Measurements from ENCODE around the gene ASB15. TPM values are rescaled to one million over a fixed set of nuclear protein-coding genes. Genes with fewer than 3 reads are reported as not detected.
A peak's percentile ranks its signal among the peaks of the same experiment; 100 is the strongest.

The ASB15 gene
- total RNA-seq, 2 donors from 2014 or later: 18.9 to 34.3 TPM

DNA sequence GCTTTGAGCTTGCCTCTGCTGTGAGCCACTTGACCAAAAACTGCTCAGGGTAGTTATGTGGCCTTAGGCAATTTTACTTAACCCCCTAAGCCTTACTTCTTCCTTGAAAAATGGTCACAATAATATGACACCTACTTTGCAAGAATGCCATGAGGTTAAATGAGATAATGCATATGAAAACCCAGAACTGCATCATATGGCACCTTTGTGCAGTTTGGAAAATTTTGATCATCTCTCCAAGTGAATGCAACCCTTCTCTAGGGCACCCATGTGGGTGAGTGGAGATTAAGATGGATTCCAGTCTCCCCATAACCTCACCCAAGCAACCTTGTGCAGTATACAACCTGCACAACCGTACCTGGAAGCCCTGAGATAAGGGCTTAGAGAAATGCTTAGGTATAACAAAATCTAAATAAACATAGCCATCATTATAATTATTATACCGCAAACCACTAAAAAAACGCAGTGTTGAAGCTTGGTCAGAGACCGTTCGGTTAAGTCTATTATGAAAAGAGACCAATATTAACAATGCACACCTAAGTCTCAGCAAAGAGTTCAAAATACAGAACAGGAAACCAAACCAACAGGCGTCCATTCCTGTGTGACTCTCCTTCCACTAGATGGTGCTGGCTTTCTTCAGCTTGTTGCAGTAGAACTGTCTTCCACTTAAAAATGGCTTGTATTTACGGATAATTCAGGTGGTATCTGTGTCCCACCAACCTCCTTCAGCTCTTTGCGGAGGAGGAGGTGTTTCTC, 21.0 kb upstream of the ASB15 start:
- DNase-seq: no peak
- intact Hi-C loops (cut with DNase I): loop anchor here in 1 of 2 donors (5.0 kb wide), 1 partner anchor 287 kb away; no protein-coding TSS in a partner anchor
- peak; percentile 68 to 78 for ATAC-seq

DNA sequence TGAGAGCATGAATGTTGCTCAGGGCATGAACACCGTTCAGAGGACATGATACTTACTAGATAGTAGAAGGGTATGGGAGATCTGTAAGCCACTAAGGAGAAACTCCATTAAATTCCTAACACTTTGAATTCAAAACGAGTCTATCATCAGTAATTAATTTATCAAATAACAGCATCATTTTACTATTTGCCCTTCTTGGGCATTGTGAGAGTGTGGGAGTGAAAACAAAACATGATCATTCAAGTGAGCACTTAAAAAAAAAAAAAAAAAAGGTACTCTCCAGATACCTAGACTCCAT, 20.5 kb upstream of the ASB15 start:
- intact Hi-C loops (cut with DNase I): loop anchor here in 1 of 2 donors (5.0 kb wide), 1 partner anchor 286 kb away; no protein-coding TSS in a partner anchor
- DNase-seq (no peak), ATAC-seq (no peak)

DNA sequence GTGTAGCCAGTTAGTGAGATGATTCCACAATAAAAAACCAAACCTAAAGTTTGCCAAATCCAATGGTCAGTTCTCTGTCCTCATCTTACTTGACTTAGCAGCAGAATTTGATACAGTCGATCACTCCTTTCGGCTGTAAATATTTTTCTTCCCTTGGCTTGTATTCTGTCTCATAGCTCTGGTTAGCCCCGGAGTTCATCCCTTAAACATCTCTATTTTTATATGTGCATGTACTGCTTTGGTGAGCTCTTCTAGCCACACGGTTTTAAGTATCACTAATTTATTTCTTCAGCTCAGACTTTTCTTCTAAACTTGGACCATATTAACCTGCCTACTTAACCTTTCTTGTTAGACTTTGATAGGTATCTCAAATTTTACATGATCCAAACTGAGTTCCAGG, 17.8 kb upstream of the ASB15 start:
- ATAC-seq: no peak
- DNase-seq: no peak
- intact Hi-C loops (cut with DNase I): loop anchor here in 1 of 2 donors (5.0 kb wide), 1 partner anchor 283 kb away; no protein-coding TSS in a partner anchor

DNA sequence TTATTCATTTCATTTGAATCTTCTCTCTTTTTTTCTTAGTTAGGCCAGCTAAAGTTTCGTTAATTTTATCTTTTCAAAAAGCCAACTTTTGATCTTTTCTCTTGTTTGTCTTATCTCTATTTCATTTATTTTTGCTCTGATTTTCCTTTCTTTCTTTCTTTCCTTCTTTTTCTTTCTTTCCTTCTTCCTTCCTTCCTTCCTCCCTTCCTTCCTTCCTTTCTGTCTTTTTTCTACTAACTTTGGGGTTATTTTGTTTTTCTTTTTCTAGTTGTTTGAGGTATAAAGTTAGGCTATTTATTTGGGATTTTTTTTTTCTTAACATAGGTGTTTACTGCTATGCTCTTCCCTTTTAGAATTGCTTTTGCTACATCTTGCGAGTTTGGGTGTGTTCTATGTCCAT, 13.2 kb upstream of the ASB15 start:
- ATAC-seq: no peak
- DNase-seq: no peak
- intact Hi-C loops (cut with DNase I): no loop called here

DNA sequence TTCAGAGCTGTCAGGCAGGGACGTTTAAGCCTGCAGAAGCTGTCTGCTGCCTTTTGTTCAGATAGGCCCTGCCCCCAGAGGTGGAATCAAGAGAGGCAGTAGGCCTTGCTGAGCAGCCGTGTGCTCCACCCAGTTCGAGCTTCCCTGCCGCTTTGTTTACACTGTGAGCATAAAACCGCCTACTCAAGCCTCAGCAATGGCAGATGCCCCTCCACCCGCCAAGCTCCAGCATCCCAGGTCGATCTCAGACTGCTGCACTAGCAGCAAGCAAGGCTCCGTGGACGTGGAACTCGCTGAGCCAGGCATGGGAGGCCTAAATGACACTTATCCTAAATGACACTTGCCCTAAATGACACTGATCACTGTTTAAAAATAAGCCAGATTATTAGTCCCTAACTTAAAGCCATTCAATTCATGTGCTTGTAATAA, 6.8 kb upstream of the ASB15 start:
- no peak for ATAC-seq
- intact Hi-C loops (cut with DNase I): no loop called here
- DNase-seq: no peak

DNA sequence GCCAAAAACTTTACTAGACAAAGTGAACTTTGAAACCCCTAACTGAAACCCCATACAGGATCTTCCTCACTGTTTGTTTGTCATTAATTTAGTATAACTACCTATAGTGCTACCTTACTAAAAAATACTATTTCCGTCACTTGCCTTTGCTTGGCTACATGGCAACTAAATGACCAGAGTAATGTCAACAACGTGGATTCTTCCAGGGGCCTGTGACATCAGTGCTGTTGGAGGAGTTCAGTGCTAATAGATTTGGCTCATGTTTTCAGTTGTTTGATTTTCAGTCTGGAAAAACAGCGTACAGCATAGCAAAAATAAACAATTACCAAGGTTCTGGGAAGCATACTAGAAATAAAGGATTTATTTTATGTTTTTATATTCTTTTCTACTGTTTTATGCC, 3.0 kb upstream of the ASB15 start:
- DNase-seq (no peak), ATAC-seq (no peak)
- intact Hi-C loops (cut with DNase I): no loop called here

DNA sequence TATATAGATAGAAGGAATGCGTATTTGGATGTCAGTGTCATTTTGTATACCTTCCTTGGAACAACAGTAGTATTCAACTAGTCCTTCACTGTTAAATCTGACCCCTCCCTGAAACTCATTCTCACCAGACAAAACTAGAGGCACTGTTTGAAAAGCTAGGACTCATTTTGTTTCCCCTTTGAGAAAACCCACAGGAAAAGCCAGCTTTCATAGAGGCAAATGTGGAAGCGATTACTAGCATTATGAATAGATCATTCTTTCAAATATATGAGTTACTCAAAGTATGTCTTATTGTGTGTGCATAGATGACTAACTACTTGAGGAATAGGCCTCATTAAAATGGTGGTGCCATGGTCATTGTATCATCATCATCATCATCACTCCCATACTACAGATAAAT, 1.9 kb upstream of the ASB15 start:
- ATAC-seq: no peak
- intact Hi-C loops (cut with DNase I): no loop called here

DNA sequence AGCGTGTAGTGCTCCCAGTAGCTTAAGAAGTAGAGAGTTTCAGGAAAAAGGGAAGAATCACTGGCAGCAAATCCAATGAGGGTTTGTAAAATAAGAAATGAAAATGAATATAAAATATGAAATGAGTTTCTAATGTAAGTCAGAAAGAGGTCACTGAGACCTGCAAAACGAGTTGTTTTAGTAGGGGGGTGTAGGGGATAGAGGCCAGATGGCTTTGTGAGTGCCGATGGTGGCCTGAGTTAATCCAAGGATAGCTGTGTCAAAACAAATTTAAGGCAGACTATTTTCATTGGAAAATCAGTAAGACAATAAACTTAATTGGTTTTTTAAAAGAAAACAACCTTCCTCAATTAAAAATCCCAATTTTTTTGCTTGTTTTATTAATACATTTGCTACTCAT, 745 bp upstream of the ASB15 start:
- DNase-seq (no peak), ATAC-seq (peak; percentile 51 to 54)
- intact Hi-C loops (cut with DNase I): no loop called here

More for the DNA sequence above, 1.9 kb upstream of the ASB15 start:
- DNase-seq: no peak

DNA sequence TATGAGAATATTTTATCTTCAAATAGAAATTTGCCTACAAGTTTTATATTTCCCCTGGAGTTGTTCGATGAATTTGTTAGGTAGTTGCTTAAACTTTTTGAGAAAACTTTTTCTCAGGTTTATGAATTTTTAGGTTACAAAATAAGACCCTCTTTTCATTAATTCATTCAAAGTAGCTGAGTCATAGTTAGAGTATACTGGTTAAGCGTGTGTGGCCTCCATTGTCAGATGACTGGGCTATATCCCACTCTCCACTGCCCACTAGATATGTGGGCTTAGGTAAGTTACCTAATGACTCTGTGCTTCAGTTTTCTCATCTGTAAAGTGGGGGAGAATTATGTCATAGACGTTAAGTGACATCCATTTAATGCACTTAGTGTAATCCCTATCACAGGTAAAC, 1.0 kb downstream of the ASB15 start:
- DNase-seq: no peak
- intact Hi-C loops (cut with DNase I): no loop called here
- no peak for ATAC-seq

DNA sequence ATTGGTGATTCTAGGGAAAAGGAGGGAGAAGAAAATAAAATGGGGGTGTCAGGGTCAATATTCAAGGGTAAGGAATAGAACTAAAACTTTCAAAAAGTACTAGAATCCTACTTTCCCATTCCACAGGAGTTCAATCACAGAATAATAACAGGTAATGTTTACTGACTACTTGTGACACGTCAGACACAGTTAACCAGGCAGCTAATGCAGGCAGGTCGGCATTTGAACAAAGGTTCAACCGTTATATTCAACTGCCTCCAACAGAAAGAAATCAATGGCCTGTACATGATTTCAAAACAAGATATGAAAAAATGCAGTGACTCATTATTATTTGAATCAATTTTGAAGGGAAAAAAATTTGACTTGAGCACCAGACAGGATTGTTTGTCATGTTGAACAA, 3.1 kb downstream of the ASB15 start:
- no peak for ATAC-seq
- intact Hi-C loops (cut with DNase I): no loop called here
- no peak for DNase-seq

DNA sequence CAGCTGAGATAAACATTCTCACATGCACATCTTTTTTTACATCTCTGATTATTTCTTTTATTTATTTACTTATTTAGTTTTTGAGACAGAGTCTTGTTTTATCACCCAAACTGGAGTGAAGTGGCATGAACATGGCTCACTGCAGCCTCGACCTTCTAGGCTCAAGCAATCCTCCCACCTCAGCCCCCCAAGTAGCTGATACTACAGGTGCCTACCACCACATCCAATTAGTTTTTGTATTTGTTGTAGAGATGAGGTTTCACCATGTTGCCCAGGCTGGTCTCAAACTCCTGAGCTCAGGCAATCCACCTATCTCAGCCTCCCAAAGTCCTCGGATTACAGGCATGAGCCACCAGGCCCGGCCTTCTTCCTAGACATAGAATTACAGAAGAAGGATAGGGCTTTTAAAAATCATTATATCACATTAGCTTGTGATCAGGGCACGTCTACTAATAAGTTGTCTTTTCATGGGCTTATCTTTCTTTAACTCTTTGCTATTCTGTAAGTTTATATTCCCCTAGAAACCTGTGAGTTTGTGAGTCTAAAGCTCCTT, 5.9 kb downstream of the ASB15 start:
- no peak for DNase-seq
- intact Hi-C loops (cut with DNase I): no loop called here
- ATAC-seq: no peak

DNA sequence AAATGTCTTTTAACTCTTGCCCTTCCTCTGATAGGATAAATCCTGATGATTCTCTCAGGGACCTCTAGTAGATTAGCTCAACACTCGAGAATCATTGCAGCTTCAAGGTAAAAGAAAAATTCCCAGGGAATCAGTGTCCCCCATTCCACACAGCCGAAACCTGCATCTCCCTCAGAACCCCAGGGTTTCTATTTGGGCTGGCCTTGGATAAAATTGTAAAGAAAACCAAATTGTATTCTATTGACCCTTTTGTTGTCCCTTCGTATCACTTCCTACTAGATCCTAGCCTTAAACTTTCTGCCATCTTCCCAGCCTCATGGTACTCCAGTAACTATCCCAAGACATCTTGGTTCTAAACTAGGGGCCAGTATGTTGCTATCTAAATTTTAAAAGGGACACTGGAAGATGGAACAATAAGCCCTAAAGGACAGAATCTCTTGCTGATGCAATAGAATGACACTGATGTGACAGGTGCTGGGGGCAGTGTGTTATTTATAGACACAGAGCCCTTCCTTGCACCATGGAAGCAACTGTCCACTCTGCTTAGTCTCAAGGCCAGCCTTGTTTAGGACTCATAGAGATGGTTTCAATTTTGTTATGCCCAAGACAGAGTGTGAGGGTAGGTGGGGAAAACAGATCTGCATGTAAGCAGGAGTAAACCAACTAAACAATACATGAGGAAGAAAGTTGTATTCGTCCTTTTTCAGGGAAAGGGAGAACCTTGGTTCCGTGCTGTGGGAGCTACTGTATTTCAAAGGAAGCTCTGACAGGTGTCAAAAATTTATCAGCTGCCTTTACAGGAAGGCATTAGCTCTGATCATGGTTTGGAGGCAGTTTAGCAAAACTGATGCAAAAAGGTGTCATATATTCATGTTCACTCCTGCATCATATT, 7.6 kb downstream of the ASB15 start:
- ATAC-seq (peak; percentile 74 to 78), DNase-seq (no peak)
- intact Hi-C loops (cut with DNase I): no loop called here

DNA sequence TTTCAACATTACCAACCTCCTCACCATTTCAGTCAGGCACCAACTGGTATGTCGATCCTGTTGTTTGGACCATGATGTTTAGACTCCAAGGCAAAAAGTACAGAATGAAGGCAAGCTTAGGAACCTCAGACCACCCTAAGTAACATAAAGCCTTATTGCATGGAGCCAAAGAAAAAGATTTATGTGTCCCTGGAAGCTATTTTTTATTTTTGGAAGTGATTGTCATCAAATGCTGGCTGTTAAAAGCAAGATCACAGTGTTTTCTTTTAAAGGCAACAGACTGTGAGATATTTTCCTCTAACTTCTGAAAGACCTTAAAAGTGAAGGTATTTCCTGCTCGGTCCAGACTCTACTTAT, 8.2 kb downstream of the ASB15 start:
- no peak for DNase-seq
- no peak for ATAC-seq
- intact Hi-C loops (cut with DNase I): no loop called here

DNA sequence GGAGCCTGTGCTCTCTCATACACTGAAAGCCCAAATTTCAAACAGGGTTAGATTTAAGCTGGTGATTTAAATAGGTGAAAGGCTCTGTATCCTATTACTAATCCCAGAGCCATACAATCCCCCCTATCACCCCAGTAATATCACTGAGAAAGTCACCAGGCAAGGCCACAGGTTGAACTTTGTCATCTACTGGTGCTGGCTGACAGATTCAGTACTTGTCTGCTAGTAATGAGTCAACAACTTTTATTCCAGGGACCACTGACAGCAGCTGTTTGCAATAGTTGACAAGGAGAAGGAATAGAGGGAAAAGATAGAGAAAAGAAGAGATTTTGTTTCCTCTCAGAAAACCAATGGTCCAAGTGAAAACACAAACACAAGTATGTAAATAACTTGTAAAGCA, 10.4 kb downstream of the ASB15 start:
- peak in 1 of 2 donors; percentile 53 for ATAC-seq
- intact Hi-C loops (cut with DNase I): no loop called here
- DNase-seq: no peak

DNA sequence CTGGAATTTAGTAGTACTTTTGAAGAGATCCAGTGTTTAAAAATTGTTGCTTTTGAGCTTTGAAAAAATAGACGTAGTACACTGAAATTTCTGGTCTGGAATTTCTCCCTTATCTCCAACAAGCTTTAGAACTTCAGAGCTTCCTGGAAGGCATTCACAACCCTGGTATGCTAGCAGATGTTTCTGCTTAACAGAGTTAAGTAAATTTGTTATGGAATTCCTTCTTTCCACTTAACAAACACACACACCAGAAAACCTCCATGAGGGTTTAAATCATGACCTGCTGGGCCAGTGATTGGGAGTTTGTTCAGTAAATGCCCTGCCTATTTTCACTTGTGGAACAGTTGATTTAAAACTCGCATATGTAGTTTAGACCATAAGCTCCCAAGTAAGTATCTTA, 13.7 kb downstream of the ASB15 start:
- ATAC-seq (peak in 1 of 2 donors; percentile 50), DNase-seq (no peak)
- intact Hi-C loops (cut with DNase I): no loop called here

DNA sequence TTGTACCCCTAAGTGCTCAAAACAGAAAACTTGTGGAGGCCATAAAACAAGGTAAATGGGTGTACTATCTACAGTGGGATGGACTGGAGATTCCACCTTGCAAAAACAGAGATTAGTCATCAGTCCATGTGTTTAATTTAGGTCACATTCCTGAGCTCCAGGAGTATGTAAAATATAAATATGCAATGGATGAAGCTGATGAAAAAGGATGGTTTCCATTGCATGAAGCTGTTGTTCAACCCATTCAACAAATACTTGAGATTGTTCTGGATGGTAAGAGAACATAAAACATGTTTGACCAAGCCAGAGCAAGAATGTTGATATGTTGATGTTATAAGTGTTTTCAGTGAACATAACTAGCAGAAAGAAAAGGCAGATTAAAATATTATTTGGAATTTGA, 14.6 kb downstream of the ASB15 start:
- no peak for ATAC-seq
- intact Hi-C loops (cut with DNase I): no loop called here
- DNase-seq: no peak

DNA sequence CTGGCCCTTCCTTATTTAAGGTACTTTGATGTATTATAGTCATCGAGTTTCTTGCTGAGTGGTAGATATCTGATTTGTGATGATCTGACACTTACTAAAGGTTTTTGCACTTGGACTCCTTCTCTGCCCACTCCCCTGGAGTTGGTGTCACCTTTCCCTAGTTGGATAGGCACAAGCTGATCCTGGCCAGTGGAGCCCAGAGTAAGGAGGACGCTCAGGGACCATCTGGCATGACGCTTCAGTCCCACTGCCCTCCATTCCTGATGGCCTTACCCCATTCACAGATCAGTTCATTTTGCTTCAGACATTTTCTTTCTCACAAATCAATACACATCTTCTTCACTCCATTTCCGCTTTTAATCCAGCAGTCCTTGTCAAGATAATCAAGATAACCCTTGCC, 20.1 kb downstream of the ASB15 start:
- intact Hi-C loops (cut with DNase I): no loop called here
- DNase-seq (no peak), ATAC-seq (peak; percentile 31 to 46)

DNA sequence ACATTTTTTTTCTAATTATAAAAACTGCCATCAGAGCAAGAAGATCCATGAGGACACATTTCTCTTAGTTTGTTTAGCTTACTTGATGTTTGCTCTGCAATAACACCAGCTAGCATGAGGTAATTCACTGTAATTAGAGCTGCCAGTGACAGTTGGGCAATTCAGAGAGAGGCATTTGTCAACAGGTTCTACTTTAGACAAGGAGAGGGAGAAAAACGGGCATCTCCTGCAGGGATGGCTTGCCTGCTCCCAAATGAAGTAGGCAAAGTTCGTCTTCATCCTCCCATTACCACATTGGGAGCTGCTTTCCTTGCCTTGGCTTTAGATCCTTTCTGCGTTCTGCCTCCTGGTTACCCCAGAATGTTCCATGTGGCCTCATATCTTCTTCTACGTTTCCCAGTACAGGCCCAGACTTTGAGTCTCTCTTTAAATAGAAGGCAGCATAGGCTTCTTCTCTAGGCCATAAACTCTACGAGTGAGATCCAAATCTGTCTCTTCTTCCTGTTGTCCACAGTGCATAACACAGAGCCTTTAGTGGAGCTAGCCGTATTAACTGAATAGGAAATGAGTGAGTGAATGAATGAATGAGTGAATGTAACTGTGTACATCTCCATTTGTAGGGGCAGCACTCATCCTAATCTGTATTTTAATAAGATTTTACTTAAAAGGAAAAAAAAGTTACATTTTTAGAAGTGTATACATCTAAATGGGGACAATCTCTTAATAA, 21.2 kb downstream of the ASB15 start:
- DNase-seq: no peak
- ATAC-seq: peak; percentile 84 to 93
- intact Hi-C loops (cut with DNase I): no loop called here

DNA sequence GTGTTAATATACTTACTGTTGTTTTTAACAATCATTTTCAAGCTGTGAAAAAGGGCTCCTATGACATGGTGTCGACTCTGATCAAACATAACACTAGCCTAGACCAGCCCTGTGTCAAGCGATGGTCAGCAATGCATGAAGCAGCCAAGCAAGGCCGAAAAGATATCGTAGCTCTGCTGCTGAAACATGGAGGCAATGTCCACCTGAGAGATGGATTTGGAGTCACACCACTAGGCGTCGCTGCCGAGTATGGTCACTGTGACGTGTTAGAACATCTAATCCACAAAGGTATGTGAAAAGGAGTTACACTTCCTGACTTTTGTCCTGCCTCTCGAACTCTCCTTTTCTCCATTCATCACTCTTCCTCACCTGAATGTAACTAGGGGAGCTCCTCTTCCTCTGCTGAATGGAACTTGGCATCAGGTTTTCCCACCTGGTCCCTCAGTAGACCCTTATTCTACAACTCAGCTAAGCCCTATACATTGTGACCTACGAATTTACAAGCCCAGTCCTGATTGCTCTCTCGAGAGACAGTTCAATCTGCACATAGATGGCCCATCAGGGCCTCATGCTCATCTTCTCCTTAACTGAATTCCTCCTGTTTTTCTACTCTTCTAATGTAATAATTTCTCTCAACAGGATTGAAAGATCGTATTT, 23.0 kb downstream of the ASB15 start:
- intact Hi-C loops (cut with DNase I): no loop called here
- DNase-seq (peak; percentile 46), ATAC-seq (no peak)
